Measurements from ENCODE around the gene KANSL2.
"Not testable (repeated sequence)": the region's sequence is repeated elsewhere in the genome, so short reads cannot be mapped to it uniquely, and the experiment has no call there.

Gene KANSL2, protein sequence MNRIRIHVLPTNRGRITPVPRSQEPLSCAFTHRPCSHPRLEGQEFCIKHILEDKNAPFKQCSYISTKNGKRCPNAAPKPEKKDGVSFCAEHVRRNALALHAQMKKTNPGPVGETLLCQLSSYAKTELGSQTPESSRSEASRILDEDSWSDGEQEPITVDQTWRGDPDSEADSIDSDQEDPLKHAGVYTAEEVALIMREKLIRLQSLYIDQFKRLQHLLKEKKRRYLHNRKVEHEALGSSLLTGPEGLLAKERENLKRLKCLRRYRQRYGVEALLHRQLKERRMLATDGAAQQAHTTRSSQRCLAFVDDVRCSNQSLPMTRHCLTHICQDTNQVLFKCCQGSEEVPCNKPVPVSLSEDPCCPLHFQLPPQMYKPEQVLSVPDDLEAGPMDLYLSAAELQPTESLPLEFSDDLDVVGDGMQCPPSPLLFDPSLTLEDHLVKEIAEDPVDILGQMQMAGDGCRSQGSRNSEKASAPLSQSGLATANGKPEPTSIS

DNA sequence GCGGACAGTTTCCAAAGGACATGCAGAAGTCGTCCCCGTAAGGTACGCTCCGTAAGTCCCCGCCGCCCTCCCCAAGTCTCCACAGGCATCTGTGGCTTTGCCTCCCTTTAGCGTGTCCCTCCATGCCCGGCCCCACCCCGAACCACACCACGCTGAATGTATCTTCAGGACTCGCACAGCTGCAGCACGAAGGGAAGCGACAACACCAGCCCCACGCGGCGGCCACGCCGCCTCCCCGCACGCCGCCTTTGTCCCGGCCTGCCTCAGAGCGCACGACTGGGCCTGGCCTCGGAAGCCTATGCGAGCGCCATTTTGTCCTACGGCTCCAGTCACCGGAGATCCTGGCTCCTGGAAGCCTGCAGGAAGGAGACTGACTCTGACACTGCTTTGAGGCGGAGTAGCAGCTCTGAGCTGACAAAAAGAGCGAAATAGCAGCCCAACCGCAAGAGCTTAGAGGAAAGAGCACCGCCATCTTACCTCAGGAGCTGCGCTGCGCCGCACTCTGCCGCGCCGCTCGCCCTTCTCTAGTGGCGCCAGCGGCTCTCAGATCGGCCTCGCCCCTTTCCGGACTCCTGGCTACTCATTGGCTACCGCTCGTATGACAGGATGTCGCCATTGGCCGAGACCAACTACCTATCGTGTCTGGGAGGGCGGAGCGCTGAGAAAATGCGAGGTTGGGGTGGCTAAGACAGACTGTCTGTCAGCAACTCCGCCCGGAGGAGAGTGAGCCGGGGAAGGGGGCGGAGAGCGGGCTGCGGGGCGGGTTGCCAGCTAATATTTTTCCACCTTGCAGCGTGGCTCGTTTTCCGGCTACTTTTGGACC is at the start of gene KANSL2:
KANSL2 (minus strand) TSS at position 529 of the 823 bp plus-strand sequence. CDS start 606 bp downstream, outside the sequence.
- peak; percentile 100 for DNase-seq

DNA sequence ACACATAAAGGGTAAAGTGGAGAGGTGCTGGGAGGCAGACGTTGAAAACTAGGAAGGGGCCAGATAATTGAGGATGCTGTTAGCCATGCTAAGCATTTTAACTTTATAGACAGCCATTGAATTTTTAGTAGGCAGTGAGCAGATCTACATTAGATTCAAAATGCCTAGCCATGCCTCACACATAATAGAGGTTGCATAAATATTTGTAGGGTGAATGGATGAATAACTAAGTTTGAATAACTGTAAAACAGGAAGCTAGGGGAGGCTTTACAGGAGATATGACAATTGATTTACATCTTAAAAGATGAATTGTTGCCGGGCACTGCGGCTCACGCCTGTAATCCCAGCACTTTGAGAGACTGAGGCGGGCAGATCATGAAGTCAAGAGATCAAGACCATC is 46.8 kb upstream of the KANSL2 start:
- DNase-seq, result no peak

DNA sequence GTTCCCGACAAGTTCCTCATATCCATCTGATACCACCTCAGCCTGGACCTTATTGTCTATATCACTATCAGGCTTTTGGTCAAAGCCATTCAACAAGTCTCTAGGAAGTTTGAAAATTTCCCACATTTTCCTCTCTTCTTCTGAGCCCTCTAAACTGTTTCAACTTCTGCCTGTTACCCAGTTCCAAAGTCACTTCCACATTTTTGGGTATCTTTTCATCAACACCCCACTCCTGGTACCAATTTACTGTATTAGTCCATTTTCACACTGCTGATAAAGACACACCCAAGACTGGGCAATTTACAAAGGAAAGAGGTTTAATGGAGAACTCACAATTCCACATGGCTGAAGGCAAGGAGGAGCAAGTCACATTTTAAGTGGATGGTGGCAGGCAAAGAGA is 38.7 kb upstream of the KANSL2 start:
- not testable (repeated sequence) for DNase-seq

DNA sequence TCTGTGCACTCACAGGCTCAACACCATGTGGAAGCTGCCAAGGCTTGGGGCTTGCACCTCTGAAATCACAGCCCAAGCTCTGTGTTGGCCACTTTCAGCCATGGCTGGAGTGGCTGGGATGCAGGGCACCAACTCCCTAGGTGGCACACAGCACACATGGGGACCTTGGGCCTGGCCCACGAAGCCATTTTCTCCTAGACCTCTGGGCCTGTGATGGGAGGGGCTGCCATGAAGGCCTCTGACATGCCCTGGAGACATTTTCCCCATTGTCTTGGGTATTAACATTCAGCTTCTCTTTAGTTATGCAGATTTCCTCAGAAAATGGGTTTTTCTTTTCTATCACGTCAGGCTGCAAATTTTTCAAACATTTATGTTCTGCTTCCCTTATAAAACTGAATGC is 38.1 kb upstream of the KANSL2 start:
- not testable (repeated sequence) for DNase-seq

DNA sequence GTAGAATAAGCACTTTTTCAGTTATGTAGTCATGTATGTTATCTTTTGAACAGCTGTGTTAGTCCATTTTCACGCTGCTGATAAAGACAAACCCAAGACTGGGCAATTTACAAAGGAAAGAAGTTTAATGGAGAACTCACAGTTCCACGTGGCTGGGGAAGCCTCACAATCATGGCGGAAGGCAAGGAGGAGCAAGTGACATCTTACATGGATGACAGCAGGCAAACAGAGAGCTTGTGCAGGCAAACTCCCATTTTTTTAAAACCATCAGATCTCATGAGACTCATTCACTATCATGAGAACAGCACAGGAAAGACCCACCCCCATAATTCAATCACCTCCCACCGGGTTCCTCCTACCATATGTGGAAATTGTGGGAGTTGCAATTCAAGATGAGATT is 37.0 kb upstream of the KANSL2 start:
- DNase-seq, result not testable (repeated sequence)

DNA sequence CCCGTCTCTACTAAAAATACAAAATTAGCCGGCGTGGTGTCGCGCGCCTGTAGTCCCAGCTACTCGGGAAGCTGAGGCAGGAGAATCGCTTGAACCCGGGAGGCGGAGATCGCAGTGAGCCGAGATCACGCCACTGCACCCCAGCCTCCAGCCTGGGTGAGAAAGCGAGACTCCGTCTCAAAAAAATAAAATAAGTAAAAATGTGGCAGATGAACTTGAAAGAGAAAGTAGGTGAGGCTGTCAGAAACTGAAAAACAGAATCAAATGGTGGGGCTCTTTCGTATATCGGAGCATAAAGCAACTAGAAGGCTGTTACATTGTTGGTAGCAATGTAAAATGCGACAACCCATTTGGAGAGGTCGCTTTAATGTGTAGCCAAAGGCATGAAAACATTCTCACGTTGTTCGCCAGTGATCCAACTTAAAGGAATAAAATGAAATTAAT is 35.2 kb upstream of the KANSL2 start:
- no peak for DNase-seq

DNA sequence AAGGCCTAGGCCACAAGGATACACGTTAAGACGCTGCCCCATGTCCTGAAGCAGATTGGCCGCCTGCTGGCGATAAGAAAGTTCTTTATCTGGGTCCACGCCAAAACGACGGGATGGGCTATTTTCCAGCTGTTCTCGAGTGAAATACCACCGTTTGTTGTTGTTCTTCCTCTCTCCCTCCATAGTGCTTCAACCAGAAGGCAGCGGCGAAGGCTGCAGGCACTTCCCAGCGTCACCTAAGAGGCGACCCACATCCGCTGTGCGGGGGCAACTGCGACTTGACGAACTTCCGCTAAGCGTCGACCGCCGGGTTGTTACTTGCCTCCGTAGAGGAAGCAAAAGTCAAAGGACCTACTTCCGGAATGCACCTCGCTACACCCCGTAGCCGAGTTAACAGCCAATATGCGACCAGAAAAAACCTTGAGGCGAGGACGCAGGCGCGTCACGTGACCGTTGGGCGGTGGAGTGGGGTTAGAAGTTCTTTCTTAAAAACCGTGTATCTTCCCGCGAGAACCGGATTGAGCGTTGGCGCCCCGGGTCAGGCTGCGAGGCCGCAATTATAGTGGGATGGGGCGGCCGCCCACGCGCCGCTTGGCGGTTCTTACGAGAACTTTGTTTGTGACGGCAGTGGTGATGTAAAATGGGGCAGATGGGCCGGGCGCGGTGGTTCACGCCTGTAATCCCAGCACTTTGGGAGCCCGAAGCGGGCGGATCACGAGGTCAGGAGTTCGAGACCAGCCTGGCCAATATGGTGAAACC is 34.6 kb upstream of the KANSL2 start, which contains the start of gene CCNT1:
CCNT1 (minus strand) TSS at position 215 of the 759 bp plus-strand sequence; CDS start at position 183, 32 bp downstream.
- peak; percentile 100 for DNase-seq

DNA sequence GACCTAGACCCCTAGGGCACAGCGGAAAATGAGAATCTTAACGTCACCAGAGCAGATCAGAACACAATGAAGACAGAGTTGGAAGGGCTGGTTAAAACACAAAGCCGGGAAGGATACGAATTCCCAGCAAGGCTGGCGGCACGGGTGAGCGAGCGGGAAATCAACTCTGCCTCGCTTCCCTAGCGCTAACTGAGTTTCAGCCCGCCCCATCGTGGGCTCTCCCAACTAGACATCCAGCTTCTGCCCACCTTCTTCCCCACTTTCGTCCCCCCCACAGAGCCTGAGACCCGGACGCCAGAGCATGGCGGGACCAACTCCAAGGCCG is 34.1 kb upstream of the KANSL2 start:
- no peak for DNase-seq

DNA sequence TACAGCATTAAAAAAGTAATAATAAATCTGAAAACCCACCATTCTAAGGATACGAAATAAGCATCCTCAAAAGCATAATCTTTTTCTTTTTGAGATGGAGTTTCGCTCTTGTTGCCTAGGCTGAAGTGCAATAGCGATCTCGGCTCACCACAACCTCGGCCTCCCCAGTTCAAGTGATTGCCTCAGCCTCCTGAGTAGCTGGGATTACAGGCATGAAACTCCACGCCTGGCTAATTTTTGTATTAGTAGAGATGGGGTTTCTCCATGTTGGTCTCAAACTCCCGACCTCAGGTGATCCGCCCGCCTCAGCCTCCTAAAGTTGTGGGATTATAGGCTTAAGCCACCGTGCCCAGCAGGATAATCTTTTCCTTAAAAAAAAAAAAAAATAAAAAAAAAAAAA is 30.2 kb upstream of the KANSL2 start:
- DNase-seq, result no peak

DNA sequence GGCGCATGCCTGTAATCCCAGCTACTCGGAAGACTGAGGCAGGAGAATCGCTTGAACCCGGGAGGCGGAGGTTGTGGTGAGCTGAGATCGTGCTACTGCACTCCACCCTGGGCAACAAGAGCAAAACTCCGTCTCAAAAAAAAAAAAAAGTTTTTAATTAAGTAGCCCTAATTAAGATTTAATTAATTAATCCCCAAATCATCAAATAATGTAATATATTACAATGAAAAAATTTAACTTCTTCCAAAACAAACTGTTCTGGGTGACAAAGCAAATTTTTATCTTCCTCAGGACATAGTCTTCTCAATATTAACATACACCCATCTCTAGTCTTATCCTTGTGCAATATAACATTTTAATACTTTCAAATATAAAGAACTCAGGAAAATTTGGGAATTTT is 16.8 kb upstream of the KANSL2 start:
- not testable (repeated sequence) for DNase-seq

DNA sequence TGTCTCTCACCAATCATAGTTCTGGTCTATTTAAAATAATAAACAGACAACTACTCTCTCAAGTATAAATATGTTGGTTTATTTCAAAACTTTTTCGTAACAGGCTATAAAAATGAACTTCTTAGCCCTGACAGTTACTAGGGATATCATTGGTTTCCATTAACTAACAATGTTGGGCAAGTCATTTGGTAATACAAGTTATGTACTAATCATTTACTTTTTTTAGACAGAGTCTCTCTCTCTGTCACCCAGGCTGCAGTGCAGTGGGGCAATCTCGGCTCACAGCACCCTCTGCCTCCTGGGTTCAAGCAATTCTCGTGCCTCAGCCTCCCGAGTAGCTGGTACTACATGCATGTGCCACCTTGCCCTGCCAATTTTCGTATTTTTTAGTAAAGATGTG is 14.6 kb upstream of the KANSL2 start:
- DNase-seq, result no peak

DNA sequence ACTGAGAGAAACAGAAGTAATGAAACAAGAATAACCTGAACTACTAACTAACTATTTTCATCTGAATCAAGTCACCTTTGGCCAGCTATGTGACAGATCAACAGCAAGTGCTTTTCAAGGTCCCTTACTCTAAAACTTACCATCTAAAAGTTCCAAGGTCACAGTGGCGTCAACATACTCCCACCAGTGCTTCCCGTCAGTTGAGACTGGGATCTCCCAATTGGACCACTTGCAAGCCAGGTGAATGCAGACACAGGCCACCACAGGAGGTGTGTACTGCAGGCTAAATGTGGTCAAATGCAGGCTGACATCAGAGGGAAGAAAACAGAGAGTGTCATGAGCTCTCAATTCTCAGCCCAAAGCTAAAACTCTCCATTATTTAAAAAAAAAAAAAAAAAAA is 13.8 kb upstream of the KANSL2 start:
- no peak for DNase-seq

DNA sequence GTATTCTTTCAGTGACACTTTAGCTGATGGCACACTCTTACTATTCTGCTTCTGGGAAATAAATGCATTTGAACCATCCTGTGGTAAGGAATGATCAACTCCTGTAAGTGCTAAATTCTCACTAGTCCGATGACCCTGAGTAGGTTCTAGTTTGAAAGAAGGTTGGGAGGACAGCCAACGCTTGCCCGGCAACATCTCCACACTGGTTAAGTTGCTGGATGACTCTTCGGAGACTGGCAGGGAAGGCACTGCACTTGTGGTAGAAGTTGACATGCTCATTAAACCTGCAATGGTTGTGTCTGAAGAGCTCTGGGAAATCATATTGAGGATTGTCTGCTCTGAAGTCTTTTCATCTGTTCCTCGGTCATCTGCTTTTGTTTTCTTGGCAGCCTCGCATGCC is 12.0 kb upstream of the KANSL2 start:
- no peak for DNase-seq

DNA sequence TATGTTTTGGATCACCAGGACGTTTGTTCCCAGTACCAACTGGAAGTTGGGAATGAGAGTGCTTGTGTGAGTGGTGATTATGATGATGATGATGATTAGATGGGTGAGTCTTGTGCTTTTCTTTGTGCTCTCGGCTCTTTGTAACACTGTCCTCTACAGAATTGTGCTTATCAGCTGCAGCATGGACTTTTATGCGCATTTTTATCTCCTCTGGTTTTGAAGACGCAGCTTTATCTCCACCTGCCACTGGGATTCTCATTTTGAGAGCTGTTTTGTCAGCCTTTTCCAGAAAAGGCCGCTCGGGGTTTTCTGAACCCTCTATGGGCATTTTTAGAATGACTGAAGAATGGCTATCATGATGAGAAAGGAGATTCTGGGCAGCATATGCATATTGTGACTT is 11.5 kb upstream of the KANSL2 start:
- no peak for DNase-seq

DNA sequence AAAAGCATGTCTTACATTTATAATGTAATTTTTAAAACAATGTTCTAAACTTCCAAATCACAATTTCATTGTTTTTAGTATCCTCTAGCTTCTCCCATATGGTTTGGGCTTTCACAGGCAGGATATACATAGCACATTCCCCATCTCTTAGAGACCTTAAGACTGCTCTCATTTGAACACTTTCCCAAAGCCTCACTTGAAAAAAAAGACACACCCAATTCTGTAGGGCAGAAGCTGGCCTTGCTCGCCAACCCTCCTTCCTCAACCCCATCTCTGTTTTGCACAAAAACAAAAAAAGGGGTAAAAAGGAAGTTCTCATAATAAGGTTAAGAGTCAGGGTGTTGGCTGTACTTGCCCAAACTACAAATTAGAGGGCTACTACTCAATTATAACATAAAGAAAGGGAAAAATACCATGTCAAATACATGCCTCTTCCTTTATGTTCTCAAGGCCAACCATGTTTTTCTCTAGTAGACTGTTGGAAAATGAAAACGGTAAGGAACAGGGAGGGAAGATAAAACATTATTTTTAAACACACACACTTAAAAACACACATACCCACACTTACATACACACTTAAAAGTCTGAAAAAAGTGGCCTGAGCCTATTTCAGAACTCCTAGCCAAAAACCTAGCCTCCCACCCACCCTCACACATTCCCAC is 9.9 kb upstream of the KANSL2 start:
- DNase-seq, result no peak

DNA sequence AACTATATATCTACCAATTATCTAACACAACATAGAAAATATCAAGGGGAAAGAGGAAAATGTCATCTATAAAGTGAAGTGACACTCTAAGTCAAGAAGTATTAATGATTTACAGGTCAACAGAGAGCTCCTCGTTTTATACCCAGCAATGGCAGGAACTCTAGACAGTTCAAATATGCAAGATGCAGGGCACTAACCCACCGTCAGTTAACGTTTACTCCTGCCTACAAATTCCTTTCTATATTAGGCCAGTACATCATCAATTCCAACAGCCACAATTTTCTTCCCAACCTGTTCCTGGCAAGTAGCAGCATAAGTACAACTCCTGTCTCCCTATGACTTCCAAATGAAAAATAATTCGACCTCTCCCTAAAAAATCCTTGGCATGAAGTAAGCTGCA is 9.0 kb upstream of the KANSL2 start:
- DNase-seq, result no peak

DNA sequence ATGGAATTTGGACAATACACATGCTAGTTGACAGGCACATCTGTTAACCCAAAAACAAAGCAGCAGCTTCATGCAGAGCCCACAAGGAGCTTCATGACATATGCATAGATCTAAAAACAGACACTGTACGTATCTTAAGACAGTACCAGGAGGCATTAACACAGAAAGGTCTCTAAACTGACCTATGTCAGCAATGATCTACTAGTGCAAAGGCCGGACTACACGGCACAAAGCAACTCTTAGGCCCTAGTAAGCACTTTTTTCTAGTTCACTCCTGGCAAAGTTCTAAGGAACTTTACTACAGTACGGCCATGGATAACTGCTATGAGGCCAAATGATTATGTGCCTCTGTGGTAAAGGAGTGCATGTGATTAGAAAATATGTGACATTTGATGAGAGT is 8.4 kb upstream of the KANSL2 start:
- no peak for DNase-seq

DNA sequence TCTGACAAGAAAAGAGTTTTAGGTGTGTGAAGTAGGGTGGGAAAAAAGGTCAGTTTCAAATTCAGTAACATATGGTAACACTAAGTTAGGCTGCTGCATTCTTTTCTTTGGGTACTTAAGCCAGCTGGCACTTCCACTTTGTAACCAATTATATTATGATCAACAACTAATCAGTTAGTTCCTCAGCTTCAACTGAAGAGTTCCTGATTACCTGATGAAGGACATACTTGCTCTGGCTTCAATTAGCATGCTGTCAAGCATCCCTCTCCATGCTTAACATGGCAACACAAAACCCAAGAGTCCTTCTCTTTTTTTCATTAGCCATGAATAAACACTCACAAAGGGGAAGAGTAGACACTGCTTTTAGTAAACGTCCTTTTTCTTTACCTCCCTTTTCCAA is 6.8 kb upstream of the KANSL2 start:
- DNase-seq, result no peak

DNA sequence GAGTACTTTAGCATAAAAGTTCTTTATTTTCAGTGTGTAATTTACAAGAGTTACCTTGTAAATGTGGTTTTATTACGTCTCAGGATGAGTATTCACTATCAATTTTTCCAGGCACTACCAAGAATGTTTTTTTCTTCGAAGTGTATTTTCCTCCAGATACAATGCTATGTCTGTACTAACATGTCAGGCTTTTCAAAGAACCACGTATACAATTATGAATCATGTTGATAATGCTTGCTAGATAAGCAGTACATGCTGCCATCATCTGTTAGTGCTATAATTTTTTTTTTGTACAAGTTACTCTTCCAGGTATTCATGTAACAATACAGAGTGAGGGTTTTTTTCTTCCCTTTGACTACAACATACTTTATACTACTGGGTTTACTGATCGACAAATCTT is 5.6 kb upstream of the KANSL2 start:
- DNase-seq, result peak; percentile 24

DNA sequence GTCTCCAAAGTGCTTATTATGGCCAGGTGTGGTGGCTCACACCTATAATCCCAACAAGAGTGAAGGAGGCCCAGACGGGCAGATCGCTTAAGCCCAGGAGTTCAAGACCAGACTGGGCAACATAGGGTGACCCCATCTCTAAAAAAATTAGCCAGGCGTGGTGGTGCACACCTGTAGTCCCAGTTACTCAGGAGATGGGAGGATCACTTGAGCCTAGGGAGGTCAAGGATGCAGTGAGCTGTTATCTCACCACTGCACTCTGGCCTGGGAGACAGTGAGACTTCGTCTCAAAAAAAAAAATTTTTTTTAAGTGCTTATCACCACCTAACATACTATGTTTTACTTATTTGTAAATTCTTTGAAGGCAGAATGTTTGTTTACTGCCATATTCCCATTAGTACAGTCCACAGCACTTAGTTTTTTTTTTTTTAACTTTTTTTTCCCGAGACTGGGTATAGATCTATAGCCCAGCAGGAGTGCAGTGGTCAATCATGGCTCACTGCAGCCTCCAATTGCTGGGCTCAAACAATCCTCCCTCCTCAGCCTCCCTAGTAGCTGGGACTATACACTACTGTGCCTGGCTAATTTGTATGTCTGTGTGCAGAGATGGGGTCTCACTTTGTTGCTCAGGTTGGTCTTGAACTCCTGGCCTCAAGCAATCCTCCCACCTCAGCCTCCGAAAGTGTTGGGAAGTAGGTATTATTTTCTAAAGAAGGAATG is 4.7 kb upstream of the KANSL2 start:
- no peak for DNase-seq

DNA sequence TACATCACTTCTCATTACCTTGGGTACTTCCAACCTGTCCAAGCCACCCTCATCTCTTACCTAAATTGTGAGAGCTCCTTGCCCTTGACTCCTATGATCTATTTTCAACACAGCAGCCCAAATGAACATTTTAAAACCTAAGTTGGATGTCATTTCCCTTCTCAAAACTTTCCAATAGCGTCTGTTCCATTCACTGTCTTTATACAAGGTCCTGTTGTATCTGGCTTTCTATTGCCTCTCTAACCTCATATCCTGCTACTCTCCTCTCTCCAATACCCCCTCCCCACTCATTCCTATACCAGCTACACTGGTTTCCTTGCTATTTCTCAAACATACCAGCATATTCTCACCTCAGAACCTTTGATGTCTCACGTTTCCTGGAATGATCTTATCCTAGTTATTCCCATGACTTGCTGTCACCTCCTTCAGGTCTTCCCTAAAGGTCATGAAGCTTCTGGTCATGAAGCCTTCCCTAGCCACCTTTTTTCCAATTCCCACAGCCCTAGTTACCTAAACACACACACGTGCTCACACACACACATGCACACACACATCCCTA is 4.1 kb upstream of the KANSL2 start:
- no peak for DNase-seq

DNA sequence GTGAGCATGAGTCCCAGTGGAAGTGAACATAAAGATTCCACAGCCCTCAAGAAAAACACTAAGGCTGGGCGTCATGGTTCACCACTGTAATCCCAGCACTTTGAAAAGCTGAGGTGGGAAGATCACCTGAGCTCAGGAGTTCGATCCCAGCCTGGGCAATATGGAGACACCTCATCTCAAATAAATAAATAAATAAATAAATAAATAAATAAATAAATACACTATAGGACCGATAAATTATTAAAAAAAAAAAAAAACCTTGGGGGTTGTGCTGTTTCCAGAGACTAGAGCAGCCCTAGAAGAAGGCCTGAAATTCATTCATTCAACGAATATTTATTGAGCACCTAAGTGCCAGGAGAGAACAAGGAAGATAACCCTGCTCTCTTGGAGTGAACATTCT is 1.5 kb upstream of the KANSL2 start:
- DNase-seq, result no peak

All from NCI-H226 (cell line).